ENCODE results near the gene MAPK8.

The MAPK8 gene

DNA sequence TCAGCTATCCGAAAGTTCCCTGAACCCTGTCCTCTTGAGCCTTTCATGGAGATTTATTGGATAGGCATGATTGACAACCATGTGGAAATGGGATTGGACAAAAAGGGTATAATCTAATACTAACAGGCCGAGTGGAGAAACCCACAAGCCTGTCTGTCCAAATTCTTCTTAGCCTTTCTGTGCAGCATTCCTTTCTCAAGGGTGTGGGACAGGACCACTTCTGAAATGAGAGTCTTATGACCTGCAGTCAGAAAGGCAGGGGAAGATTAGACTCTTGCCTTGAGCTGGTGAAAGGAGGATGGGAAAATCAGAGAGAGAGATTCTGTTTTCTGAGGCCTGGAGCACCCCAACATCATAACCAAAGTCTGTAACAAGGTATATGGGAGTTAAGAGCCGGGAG is 85.5 kb downstream of the MAPK8 start:
- Histone ChIP-seq H3K36me3 (ENCODE audit: insufficient read depth, low read length) (no peaks in the 10 kb centered on the region), H3K4me1 (ENCODE audit: insufficient read depth, low read length) (peaks cover 10% of the 10 kb centered on the region; the same call in 1 of the 2 replicates), H3K9me3 (ENCODE audit: control insufficient read depth, insufficient read depth, low read length) (no peaks in the 10 kb centered on the region), H3K9ac (ENCODE audit: low read depth, low read length) (no peak overlapping the region)

DNA sequence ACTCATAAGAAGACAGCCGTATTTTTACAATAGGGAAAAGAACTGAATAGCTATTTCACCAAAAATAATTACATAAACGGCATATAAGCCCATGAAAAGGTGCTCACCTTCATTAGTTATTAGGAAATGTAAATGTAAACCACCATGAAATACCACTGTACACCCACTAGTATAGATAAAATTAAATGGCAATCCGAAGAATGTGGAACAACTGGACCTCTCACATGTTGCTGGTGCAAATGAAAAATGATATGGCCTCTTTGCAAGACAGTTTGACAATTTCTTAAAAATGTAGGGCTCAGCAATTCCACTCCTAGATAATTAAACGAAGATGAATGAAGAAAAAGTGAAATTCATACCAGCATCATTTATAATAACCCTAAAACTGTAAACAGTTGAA is 91.8 kb downstream of the MAPK8 start:
- no peak overlapping the region for H3K9ac ChIP-seq (ENCODE audit: low read depth, low read length)
- peaks cover 19% of the 10 kb centered on the region for H3K4me1 ChIP-seq (ENCODE audit: insufficient read depth, low read length)

DNA sequence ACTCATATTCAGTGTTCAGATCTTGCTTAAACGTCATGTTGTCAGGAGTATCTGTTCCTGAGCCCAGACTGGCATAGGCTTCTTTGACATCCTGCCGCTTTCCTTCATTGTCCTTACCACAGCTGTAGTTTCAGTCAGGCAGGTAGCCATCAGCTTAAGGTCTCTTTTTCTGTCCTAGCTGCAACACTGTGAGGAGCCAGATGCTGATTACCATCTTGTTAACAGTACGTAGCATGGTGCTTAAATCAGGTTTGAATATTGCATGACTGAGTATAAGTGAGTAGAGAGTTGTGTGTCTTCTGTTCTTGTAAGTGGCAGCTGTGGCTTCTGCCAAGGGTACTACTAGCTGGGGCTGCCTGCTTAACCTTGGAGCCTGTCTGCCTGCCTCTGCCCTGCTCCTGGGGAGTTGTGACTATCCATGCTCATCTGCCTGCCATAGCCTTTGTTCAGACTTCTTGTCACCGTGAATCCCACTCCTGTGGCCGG is 92.6 kb downstream of the MAPK8 start:
- H3K36me3 ChIP-seq (ENCODE audit: insufficient read depth, low read length): no peaks in the 10 kb centered on the region
- H3K4me1 ChIP-seq (ENCODE audit: insufficient read depth, low read length): peaks cover 19% of the 10 kb centered on the region
- no peak overlapping the region for H3K9ac ChIP-seq (ENCODE audit: low read depth, low read length)
- H3K9me3 ChIP-seq (ENCODE audit: control insufficient read depth, insufficient read depth, low read length): no peaks in the 10 kb centered on the region

More for the DNA sequence above, 91.8 kb downstream of the MAPK8 start:
- Histone ChIP-seq H3K9me3 (ENCODE audit: control insufficient read depth, insufficient read depth, low read length) (no peaks in the 10 kb centered on the region), H3K36me3 (ENCODE audit: insufficient read depth, low read length) (no peaks in the 10 kb centered on the region)

DNA sequence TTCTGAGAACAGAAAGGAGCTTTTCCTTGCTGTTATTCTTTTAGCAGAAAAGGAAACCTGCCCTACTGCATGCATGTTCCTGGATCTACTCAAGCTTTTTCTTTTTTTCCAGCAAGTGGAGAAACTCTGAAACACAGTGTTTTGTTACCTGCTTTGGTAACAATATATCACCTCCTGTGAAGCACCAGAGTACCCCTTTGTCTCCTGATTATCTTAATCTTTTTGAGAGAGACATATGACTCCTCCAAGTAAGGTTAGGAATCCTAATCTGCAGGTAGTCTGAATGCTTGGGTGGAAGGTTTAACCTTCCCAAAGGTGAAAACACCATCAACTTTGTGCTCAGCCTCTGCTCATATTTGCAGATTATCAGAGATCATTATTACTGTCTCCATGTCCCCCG is 93.1 kb downstream of the MAPK8 start:
- H3K9me3 ChIP-seq (ENCODE audit: control insufficient read depth, insufficient read depth, low read length): no peaks in the 10 kb centered on the region
- no peak overlapping the region for H3K9ac ChIP-seq (ENCODE audit: low read depth, low read length)

DNA sequence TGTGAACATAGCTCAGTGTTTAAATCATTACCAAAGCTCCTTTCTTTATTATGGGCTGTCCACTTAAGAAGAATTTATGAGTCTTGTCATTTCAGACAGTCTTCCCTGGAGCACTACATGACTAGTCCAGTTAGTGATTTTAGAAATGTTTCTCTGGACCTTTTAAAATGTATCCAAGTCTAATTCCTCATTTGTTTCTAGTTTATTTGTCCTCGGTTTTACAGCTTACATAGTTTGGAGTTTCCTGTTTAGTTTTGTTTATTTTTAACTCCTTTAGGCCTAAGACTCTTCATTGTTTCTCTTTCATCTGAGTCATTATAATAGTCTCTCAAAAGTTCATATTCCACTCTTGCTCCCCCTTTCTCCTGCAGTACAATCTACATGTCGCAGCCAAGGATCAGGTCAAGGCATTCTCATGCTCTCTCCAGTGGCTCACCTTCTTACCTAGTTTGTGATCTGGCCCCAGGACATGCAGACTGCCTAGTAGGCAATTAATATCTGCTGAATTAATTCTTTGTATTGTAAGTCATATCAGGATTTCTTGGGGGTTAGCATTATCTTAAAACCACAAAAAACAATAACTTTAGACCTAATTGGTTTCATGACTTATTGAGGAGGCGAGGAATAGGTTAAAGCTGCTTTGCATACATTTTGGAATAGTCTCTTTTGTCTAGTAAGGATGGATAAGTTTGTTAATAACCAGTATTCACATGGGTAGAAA is 93.8 kb downstream of the MAPK8 start:
- H3K9ac ChIP-seq (ENCODE audit: low read depth, low read length): no peak overlapping the region
- no peaks in the 10 kb centered on the region for H3K9me3 ChIP-seq (ENCODE audit: control insufficient read depth, insufficient read depth, low read length)
- H3K4me1 ChIP-seq (ENCODE audit: insufficient read depth, low read length): peaks cover 19% of the 10 kb centered on the region
- no peaks in the 10 kb centered on the region for H3K36me3 ChIP-seq (ENCODE audit: insufficient read depth, low read length)

More for the DNA sequence above, 93.1 kb downstream of the MAPK8 start:
- Histone ChIP-seq H3K4me1 (ENCODE audit: insufficient read depth, low read length) (peaks cover 19% of the 10 kb centered on the region), H3K36me3 (ENCODE audit: insufficient read depth, low read length) (no peaks in the 10 kb centered on the region)

DNA sequence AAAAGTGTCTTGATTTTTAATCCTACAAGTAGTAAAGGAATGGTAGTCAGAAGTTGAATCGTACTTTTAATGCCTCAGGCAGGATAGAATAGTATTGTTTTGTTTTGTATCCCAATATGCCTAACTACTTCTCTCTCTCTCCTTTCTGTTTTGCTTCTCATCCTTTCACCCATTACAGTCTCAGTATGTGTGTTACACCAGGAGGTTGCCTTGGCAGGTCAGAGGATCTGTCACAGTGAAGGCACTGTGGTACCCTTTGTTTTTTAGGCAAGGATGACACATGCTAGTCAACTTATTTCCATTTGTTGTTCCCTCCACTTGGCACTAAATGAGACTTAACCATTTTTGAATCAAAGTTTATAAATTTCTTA is 94.4 kb downstream of the MAPK8 start:
- Histone ChIP-seq H3K9ac (ENCODE audit: low read depth, low read length) (no peak overlapping the region), H3K9me3 (ENCODE audit: control insufficient read depth, insufficient read depth, low read length) (no peaks in the 10 kb centered on the region), H3K36me3 (ENCODE audit: insufficient read depth, low read length) (no peaks in the 10 kb centered on the region), H3K4me1 (ENCODE audit: insufficient read depth, low read length) (peaks cover 19% of the 10 kb centered on the region)

DNA sequence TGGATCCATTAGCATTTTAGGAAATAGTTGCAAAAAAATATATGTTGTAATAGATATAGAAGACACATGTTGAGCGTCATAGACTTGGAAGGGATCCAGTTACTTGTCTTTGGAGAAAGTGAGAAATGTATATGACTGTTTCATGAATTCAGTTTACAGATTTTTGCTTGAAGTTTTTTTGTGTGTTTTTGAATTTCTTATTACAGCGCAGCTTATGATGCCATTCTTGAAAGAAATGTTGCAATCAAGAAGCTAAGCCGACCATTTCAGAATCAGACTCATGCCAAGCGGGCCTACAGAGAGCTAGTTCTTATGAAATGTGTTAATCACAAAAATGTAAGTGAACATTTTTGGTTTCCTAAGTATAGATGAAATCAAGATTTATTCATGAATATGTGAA is 98.2 kb downstream of the MAPK8 start:
- H3K9ac ChIP-seq (ENCODE audit: low read depth, low read length): no peak overlapping the region
- H3K4me1 ChIP-seq (ENCODE audit: insufficient read depth, low read length): peaks cover 9% of the 10 kb centered on the region
- no peaks in the 10 kb centered on the region for H3K36me3 ChIP-seq (ENCODE audit: insufficient read depth, low read length)
- H3K9me3 ChIP-seq (ENCODE audit: control insufficient read depth, insufficient read depth, low read length): no peaks in the 10 kb centered on the region

DNA sequence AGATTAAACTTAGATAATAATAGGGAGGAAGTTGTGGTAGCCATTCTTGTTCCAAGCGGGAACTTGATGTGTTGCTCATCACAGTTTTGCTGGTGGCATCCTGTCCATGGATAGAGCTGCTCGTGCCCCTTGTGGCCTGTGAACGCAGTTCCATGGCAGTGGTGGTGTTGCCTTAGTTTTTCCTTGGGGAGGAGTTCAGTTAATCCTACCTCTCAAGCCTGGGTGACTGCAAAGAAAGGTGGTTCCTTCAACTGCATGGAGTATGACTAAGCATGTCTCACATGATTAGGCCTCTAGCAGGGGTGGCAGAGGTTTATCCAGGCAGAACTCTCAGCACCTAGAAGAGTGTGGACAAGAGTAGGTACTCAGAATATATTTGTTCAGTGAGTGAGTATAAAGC is 99.7 kb downstream of the MAPK8 start:
- H3K9me3 ChIP-seq (ENCODE audit: control insufficient read depth, insufficient read depth, low read length): no peaks in the 10 kb centered on the region
- H3K9ac ChIP-seq (ENCODE audit: low read depth, low read length): no peak overlapping the region
- no peaks in the 10 kb centered on the region for H3K4me1 ChIP-seq (ENCODE audit: insufficient read depth, low read length)
- no peaks in the 10 kb centered on the region for H3K36me3 ChIP-seq (ENCODE audit: insufficient read depth, low read length)

DNA sequence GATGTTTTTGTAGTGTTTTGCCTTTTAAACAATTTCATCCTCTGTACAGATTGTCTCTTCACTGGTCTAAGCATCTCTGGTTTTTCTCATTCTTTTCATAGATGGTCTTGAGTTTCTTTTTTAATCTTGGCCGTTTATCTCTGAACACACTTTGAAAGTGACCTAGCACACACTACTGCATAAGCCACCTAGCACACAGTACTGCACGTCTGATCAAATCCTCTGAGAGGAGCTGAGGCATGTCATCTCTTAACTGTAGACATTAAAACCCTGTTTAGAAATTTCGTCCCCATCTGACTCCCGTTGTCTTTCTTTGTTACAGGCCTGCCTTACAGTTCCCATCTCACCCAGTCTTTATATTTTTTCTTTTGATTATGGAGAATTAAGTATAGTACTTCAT is 100.2 kb downstream of the MAPK8 start:
- no peaks in the 10 kb centered on the region for H3K9me3 ChIP-seq (ENCODE audit: control insufficient read depth, insufficient read depth, low read length)
- no peak overlapping the region for H3K9ac ChIP-seq (ENCODE audit: low read depth, low read length)
- H3K4me1 ChIP-seq (ENCODE audit: insufficient read depth, low read length): no peaks in the 10 kb centered on the region
- no peaks in the 10 kb centered on the region for H3K36me3 ChIP-seq (ENCODE audit: insufficient read depth, low read length)

DNA sequence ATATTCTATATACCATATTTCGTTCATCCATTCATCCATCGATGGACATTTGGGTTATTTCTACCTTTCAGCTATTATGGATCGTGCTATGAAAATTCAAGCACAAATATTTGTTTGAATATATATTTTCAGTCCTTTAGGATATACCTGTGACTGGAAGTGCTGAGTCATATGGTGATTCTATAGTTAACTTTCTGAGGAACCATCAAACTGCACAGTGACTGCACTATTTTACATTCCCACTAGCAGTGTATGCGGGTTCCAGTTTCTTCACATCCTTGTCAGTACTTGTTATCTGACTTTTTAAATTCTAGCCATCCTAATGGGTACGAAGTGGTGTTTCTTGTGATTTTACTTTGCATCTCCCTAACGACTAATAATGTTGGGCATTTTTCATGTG is 104.0 kb downstream of the MAPK8 start:
- Histone ChIP-seq H3K4me1 (ENCODE audit: insufficient read depth, low read length) (no peaks in the 10 kb centered on the region), H3K36me3 (ENCODE audit: insufficient read depth, low read length) (0 out of 2 replicates have a peak, but pooled peaks cover 3% of the 10 kb centered on the region), H3K9me3 (ENCODE audit: control insufficient read depth, insufficient read depth, low read length) (no peaks in the 10 kb centered on the region), H3K9ac (ENCODE audit: low read depth, low read length) (no peak overlapping the region)

DNA sequence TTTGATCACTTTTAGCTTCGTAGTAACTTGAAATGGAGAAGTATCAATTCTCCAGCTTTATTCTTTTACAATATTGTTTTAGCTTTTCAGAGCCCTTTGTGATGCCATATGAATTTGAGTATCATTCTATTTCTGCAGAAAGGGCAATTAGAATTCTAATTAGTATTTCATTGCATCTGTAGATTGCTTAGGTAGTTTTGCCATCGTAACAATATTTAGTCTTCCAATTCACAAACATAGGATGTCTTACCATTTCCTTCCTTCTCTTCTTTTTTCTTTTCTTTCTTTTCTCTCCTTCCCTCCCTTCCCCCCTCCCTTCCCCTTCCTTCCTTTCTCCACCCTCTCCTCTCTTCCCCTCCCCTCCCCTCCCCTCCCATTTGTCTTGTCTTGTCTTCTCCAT is 105.0 kb downstream of the MAPK8 start:
- Histone ChIP-seq H3K4me1 (ENCODE audit: insufficient read depth, low read length) (no peaks in the 10 kb centered on the region), H3K9me3 (ENCODE audit: control insufficient read depth, insufficient read depth, low read length) (no peaks in the 10 kb centered on the region), H3K36me3 (ENCODE audit: insufficient read depth, low read length) (0 out of 2 replicates have a peak, but pooled peaks cover 3% of the 10 kb centered on the region), H3K9ac (ENCODE audit: low read depth, low read length) (no peak overlapping the region)

DNA sequence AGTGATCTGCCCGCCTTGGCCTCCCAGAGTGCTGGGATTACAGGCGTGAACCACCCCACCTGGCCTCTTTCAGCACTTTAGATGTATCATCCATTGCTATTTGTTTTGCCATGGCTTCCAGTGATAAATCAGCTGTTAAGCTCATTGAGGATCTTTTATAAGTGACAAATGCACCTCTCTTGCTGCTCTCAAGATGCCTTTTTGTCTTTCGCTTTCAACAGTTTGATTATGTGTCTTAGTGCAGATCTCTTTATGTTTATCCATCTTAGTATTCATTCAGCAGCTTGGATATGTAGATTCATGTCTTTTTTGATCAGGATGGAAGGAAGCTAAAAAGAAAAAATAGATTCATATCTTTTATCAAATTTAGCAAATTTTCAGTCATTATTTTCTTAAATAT is 105.6 kb downstream of the MAPK8 start:
- Histone ChIP-seq H3K9ac (ENCODE audit: low read depth, low read length) (no peak overlapping the region), H3K4me1 (ENCODE audit: insufficient read depth, low read length) (no peaks in the 10 kb centered on the region), H3K9me3 (ENCODE audit: control insufficient read depth, insufficient read depth, low read length) (no peaks in the 10 kb centered on the region), H3K36me3 (ENCODE audit: insufficient read depth, low read length) (0 out of 2 replicates have a peak, but pooled peaks cover 3% of the 10 kb centered on the region)

DNA sequence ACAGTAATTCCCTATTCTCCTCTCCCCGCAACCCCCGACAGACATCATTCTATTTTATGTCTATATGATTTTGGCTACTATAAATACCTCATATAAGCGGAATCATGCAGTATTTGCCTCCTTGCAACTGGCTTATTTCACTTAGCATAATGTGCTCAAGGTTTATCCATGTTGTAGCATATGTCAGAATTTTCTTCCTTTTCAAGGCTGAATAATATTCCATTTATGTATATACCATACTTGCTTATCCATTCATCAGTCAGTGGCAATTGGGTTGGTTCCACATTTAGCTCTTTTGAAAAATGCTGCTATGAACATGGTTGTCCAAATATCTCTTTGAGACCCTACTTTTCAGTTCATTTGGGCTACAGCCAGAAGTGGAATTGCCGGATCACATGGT is 106.5 kb downstream of the MAPK8 start:
- Histone ChIP-seq H3K9me3 (ENCODE audit: control insufficient read depth, insufficient read depth, low read length) (no peaks in the 10 kb centered on the region), H3K9ac (ENCODE audit: low read depth, low read length) (no peak overlapping the region), H3K36me3 (ENCODE audit: insufficient read depth, low read length) (0 out of 2 replicates have a peak, but pooled peaks cover 3% of the 10 kb centered on the region), H3K4me1 (ENCODE audit: insufficient read depth, low read length) (peaks cover 5% of the 10 kb centered on the region; the same call in 1 of the 2 replicates)

DNA sequence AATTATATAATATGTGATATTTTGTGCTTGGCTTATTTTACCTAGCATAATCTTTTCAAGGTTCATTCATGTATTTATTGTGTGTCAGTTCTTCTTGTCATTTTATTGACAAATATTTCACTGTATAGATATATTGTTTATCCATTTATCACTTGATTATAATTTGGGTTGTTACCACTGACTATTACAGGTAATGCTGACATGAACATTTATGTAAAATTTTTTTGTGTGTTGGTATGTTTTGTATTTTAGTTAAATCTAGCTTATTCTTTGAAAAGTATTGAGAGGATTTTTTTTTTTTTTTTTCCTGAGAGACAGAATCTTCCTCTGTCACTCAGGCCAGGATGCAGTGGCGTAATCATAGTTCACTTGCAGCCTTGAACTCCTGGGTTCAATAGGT is 107.7 kb downstream of the MAPK8 start:
- H3K9me3 ChIP-seq (ENCODE audit: control insufficient read depth, insufficient read depth, low read length): no peaks in the 10 kb centered on the region
- H3K4me1 ChIP-seq (ENCODE audit: insufficient read depth, low read length): peaks cover 5% of the 10 kb centered on the region; the same call in 1 of the 2 replicates
- H3K36me3 ChIP-seq (ENCODE audit: insufficient read depth, low read length): 0 out of 2 replicates have a peak, but pooled peaks cover 3% of the 10 kb centered on the region
- H3K9ac ChIP-seq (ENCODE audit: low read depth, low read length): no peak overlapping the region

DNA sequence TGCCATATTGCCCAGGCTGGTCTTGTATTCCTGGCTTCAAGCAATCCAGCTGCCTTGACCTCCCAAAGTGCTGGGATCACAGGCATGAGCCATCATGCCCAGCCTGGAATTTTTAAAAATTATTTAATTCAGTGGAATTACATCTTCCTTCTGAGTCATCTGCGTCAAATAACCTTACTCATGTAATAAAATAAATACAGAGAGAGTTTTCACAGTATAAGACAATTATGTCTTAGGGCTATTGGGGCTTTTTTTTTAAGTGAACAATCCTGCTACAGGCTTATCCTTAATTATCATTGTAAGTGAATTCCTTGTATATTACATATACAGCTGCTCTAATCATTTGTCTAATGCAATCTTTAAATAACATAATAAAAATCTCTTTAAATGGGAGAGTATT is 108.3 kb downstream of the MAPK8 start:
- no peaks in the 10 kb centered on the region for H3K9me3 ChIP-seq (ENCODE audit: control insufficient read depth, insufficient read depth, low read length)
- H3K4me1 ChIP-seq (ENCODE audit: insufficient read depth, low read length): peaks cover 5% of the 10 kb centered on the region; the same call in 1 of the 2 replicates
- no peak overlapping the region for H3K9ac ChIP-seq (ENCODE audit: low read depth, low read length)
- 0 out of 2 replicates have a peak, but pooled peaks cover 3% of the 10 kb centered on the region for H3K36me3 ChIP-seq (ENCODE audit: insufficient read depth, low read length)
